Renal cortical epithelial cell (primary cell): ENCODE results near the gene JOSD2. TPM values are rescaled to one million over a fixed set of nuclear protein-coding genes. Genes with fewer than 3 reads are reported as not detected.
A peak's percentile ranks its signal among the peaks of the same experiment; 100 is the strongest.

Experiments
- DNase-seq: peaks from one replicate; pipeline ENCODE4 v3.0.0-alpha.2; 2011; ENCODE audit warnings: low read depth
- total RNA-seq: library from RNA; depleted of rRNA; stranded (reverse); fragments of >200 nt; gene quantifications from 2 replicates; pipeline ENCODE4 v1.2.3, GENCODE V29; 2014

The JOSD2 gene
- total RNA-seq, 1 donor from 2014 or later = 19.8 TPM

DNA sequence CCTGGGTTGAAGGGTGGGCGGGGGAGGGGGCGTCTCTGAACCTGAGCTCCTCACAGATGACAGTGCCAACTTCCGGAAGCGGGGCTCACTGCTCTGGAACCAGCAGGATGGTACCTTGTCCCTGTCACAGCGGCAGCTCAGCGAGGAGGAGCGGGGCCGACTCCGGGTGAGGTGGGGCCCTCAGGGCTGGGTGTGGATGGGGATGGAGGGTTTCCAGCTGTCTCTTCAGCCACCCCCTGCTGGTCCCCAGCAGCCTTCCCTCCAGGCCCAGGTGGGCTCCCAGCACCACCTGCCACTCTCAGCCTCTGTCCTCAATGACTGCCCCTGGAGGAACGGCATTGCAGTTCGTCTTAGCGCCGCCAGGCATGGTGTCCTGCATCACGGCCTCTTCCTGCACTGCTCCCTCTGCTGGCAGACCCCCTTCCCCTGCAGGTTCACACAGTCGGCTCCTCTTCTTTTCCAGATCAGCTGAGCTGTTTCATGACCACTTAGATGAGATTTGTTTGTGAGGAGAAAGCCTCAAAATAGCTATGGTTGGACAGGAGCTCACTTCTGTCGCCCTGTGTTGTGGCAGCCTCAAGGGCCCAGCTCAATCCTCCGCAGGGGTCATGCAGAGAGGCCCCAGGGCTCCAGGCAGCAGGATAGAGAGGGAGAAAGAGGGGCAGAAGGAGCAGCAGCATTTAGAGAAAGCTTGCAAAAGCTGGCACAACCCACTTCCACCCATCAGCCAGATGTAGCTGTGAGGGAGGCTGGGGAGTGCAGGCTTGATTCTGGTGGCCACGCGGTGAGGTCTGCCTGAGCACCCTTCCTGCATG is 31.9 kb downstream of the JOSD2 start:
- no peak for DNase-seq

DNA sequence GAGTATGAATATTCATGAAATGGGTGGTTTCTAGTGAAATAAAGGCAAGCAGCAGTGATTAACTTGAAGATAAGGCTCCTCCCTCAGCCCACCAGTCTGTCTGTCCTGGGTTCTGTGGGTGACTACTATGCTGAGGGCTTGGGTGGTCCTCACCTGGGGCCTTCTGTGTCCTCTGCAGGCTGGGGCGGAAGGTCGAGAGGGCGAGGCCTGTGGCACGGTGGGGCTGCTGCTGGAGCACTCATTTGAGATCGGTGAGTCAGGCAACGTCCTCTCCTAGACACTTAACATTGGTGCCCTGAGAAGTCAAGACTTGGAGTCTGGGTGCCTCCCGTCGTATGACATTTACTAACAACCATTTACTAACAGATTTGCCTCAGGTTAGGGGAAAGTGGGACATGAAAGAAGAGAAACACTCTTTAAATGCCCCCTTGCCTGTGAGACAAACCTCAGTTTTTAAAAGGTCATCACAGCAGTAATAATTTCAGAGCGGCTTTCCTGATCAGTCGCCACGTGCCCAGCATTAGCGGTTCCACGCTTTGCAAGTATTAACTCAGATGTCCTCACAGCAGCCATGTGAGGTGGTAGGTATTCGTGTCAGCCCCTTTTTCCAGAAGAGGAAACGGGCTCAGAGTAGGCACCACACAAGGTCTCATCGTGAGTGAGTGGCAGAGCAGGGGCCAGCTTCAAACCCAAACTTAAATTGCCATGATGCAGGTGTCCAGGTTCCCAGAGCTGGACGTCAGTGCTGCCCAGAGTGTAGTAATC is 33.1 kb downstream of the JOSD2 start:
- DNase-seq = no peak

DNA sequence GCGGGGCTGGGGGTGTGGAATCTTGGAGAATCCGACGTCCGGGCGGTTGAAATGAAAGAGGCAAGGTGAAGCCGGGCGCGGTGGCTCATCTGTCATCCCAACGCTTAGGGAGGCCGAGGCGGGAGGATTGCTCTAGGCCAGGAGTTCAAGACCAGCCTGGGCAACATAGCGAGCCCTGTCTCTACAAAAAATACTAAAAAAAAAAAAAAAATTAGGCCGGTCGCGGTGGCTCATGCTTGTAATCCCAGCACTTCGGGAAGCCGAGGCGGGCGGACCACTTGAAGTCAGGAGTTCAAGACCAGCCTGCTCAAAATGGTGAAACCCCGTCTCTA is 34.1 kb downstream of the JOSD2 start:
- no peak for DNase-seq

DNA sequence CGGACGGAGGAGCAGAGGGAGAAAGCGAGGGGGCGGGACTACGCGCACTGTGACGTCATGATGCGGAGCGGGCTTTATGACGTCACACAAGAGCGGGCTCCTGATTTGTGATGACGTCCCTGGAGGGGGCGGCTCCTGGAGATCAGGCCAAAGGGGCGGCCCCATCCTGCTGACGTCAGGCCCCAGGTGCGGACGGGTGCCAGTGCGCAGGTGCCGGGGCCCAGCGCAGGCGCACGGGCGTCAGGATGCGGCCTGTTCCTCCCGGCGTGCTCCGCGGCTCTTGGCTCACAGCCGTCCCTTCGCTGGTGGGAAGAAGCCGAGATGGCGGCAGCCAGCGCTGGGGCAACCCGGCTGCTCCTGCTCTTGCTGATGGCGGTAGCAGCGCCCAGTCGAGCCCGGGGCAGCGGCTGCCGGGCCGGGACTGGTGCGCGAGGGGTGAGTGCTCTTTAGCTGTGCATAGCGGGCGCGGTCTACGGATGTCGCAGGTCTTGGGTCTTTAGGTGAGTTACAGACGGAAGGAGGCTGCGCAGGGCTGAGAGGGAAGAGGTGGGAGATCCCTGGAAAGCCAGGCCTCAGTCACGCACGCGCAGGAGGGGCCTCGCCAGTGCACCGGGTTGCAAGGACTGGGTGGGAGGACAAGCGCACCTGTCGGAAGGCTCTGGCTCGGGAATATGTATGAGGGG is 34.6 kb downstream of the JOSD2 start, which contains the start of the genes EMC10 and GARIN5A:
EMC10 (plus strand) TSS at position 284 of the 683 bp plus-strand sequence; CDS start at position 322, 38 bp downstream.
GARIN5A (minus strand) TSS at position 625 of the 683 bp plus-strand sequence; CDS start at position 165, 460 bp downstream.
- DNase-seq = peak; percentile 74

DNA sequence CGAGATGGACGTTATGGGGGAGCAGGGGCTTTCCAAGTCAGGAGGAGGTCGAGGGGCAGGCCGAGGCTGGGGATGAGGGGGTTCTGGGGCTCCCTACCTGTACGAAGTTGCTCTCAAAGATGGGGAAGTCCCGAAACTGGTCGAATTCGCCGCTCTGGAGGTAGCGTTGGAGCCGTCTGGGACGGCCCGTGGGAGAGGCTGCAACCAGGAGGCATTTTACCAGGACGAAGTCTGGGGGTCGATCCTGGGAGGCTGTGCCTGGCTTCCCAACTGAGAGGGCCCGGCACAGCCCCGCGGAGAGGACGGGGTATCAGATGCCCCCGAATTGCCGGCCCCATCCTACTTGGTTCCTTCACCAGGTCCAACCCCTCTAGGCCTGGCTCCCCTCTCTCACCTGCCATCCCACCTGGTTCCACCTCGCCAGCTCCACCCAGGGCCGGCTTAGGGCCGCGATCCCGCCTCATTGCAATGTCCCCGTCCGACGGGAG is 35.2 kb downstream of the JOSD2 start:
- DNase-seq = no peak

DNA sequence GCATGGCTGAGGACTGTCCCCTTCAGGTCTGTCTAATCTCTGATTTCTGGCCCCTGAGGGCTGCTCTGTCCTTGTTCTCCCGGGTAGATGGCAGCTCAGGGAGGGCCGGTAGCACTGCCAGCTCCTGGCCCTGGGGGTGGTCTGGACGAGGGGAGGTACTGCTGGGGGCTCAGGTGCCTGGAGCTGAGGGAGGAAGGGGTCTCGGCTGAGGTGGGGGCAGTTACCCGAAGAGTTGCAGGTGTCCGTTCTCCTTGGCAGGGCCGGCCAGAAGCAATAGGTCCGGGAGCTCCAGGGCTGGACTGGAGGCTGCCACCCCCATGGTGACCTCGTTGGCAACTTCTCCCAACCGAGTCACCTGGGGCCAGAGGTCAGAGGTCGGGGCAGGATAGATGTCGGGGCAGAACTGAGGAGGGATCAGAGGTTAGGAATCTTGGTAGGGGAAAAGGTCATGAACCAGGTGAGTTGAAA is 35.9 kb downstream of the JOSD2 start:
- DNase-seq = no peak

DNA sequence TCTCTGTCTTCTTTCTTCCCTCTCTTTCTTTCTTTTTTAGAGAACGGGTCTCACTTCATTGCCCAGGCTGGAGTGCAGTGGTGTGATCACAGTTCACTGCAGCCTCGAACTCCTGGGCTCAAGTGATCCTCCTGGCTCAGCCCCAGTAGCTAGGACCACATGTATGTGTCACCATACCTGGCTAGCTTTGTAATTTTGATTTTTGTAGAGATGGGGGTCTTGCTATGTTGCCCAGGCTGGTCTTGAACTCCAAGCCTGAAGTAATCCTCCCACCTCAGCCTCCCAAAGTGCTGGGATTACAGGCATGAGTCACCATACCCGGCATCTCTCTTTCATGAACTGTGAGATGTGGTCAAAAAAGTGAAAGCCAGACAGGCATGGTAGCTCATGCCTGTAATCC is 37.7 kb downstream of the JOSD2 start:
- DNase-seq = peak; percentile 13

DNA sequence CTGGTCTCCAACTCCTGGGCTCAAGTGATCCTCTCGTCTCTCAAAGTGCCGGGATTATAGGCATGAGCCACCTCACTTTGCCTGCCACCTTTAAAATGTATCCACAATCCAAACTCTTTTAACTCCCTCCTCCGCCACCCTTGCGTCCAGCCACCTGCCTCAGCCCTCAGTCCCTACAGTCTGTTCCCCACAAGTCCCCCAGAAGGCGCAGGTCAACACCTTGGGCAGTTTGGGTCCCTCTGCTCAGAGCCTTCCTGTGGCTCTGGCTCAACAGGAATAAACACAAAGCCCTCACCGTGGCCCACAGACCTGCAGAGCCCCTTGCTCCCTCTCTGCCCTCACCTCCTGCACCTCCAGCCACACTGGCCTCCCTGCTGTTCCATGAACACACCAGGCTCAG is 42.2 kb downstream of the JOSD2 start:
- DNase-seq = no peak

DNA sequence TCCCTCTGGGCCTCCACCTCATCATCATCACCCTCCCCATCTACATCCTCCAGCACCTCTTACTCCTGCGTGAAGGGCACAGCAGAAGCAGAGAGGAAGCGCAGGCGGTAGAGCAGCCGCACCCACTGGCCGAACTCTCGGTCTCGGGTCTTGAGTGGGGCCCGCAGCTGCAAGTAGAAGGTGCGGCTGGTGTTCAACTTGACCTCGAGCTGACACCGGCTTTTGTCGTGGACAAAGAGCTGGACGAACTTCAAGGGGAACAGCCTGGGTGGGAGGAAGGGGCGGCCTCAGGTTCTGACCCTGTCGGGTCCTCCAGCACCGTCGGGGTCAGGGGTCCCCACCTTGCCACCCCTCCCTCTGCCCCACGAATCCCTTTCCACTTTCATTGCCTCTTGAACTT is 43.4 kb downstream of the JOSD2 start:
- DNase-seq = no peak

DNA sequence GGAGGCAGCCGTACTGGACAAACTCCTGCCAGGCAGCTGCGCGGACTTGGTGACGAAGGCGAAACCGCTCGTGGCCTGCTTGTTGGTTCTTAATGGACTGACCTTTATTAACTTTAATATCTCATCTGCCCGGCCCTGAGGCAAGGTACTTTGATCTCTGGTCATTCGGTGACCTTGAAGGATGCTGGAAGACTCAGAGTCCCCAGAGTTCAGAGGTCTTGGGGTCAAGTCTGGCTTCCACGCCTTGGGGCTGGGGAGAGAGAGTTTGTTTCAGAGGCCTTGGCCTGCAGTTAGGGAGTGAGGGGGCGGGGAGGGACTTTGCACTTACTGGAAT is 44.3 kb downstream of the JOSD2 start:
- DNase-seq = no peak

DNA sequence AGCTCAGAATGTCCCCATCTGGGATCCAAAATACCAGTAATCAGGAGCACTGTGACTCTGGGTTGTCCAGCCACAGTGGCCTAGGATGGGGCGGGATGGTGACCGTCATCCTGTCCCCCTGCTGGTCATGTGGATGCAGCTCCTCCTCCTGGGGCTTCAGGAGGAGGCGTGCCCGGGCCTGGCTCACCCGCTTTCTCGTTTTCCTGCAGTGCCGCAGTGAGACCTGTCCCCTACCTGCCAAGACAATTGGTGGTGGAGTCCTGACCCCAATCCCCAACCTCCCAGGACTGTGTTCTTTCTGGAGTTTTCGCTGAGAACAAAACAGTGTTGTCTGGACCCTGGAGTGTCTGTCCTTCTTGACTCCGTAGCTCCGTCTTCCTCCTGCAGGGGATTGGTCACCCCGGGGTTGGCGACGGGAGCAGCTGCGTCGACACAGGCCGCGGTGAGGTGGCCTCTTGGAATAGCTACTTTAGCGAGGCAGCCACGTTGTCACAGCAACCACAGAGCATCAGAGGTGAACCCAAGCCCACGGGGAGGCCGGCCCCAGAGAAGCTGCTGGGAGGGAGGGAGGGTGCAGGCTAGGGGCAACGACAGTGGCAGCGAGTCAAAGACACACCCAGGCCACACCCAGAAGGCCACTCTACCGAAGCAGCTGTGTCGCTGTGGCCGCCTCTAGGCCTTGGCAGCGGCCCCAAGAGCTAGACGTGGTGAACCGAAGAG is 44.8 kb downstream of the JOSD2 start:
- DNase-seq = peak; percentile 7

DNA sequence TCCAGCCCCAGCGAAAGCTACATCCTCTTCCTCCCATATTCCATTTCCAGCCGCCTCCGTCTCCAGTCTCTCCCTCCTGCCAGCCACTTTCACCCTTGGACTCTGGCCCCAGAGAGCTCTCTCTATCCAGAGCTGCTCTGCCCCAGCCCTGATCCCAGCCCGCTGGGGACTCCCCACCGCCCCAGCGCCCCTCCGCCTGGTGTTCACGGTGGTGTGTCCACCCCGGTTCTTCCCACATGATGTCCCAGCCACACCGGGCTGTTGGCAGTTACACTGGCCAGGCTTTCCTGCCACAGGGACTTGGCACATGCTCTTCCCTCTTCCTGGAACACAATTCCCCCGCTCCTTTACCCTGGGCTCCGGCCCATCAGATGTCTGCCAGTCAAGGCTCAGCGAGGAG is 46.0 kb downstream of the JOSD2 start:
- DNase-seq = no peak

DNA sequence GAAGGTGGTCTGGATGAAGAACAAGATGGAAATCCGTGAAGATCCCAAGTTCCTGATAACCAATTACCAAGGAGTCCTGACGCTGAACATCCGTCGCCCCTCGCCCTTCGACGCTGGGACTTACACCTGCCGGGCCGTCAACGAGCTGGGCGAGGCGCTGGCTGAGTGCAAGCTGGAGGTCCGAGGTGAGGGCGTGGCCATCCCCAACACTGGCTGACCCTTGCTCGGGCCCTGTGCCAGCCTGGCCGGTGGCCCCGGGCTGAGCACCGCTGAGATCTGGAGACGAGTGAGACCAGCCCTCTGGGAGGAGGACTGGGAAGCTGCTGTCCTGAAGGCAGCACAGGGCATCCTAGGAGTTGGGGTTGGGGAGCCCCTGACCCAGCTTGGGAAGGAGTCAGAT is 46.6 kb downstream of the JOSD2 start:
- DNase-seq = no peak

DNA sequence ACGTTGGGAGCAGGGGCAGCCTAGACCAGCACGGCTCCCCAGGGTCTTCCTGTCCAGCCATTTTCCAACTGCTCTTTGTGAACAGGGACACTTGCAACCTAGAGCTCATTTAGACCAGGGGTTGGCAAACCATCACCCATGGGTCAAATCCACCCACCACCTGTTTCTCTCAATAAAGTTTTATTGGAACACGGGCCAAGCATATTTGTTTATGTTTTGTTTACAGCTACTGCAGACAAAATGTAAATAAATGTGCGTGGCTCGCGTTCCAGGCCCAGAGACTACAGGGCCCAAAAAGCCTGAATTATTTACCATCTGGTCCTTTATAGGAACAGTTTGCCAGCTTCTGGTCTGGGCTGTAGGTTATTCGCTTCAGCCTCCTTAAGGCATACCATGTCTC is 48.0 kb downstream of the JOSD2 start:
- no peak for DNase-seq

DNA sequence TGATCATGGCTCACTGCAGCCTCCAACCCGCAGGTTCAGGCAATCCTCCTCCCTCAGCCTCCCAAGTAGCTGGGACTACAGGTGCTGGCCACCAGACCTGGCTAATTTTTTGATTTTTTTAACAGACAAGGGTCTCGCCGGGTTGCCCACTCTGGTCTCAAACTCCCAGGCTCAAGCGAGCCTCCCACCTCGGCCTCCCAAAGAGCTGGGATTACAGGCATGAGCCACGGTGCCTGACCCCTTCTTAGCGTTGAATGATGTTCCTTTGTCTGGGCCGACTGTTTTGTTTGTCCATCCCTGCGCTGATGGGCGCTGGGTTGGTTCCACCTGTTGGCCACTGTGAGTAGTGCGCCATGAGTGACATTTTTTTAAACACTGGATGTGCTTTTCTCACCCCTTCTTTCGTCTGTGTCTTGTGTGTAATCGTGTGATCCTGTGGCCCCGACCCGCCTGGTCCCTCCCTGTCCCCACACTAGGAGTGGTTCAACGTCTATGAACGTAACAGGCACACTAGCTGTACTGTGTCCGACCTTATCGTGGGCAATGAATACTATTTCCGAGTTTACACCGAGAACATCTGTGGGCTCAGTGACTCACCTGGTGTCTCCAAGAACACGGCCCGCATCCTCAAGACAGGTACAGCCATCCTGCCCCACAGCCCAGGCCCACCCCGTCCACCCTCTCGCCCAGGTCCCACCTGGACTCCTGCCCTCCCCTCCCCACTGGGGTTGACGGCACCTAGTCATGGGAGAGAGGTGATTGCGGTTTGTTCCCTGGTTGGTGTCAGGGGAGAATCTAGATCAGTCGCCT is 49.7 kb downstream of the JOSD2 start:
- DNase-seq = peak; percentile 49

DNA sequence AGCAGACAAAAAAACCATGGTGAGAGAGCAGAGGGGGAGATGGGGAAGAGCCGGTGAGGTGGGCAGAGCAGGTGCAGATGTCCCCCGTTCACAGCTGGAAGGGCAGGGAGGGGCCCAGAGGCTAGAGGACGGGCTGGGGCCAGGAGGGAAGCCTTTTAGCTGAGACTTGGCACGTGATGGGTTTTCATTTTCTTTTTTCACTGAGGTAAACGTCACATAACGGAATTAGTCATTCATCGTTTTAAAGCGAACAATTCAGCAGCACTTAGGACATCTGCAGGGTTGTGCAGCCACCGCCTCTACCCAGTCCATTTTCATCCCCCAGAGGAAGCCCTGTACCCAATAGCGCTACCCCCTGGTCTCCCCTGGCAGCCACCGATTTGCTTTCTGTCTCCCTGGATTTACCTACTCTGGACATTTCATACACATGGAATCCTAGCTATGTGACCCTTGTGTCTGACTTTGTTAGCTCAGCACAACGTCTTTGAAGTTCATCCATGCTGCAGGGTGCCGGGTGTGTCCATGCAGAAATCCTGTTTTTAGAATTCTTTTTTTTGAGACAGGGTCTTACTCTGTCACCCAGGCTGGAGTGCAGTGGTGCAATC is 50.7 kb downstream of the JOSD2 start:
- peak; percentile 92 for DNase-seq

DNA sequence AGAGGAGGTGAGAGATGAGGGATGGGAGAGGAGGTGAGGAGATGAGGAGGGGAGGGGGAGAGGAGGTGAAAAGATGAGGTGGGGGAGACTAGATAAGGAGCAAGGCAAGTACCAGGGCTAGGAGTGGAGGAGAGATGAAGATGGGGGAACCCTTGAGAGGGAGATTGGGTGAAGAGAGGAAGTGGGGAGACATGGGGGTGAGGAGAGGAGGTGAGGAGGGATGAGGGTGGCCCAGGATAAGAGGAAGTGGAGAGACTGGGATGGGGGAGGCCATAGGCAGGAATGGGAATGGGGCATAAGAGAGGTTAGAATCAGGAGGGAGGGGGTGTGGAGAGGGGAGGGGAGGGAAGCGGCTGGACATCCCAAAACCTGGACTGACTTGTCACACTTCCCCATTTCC is 51.4 kb downstream of the JOSD2 start:
- no peak for DNase-seq

DNA sequence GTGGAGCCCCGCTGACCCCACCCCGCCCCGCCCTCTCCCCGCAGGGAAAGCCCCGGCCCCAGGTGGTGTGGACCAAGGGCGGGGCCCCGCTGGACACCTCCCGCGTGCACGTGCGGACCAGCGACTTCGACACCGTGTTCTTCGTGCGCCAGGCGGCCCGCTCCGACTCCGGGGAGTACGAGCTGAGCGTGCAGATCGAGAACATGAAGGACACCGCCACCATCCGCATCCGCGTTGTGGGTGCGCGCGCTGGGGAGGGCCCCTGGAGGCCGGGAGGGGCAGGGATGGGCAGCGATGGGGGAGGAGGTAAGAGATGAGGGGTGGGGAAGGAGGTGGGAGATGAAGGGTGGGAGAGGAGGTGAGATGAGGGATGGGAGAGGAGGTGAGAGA is 51.9 kb downstream of the JOSD2 start:
- DNase-seq = no peak

DNA sequence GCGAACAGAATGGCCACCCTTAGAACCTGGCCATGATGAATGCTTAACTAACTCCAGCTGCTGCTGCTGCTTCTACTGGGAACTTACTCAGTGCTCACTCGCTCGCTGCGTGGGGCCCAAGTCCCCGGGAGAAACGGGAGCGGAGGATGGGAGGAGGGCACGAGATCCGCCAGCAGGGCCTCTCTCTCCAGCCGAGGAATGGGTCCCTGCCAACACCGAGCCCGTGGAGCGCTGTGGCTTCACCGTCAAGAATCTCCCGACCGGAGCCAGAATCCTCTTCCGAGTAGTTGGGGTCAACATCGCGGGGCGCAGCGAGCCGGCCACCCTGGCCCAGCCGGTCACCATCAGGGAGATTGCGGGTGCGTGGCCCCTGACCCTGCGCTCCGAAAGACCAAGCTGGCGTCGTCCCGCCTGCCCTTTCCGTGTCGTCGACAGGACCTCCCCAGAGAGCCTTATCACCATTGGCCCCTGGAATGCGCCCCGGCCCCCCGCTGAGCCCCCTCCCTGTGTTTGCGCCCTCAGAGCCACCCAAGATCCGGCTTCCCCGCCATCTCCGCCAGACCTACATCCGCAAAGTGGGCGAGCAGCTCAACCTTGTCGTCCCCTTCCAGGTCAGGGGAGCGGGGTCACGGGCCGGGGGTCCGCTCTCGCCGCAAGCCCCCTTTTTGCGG is 52.5 kb downstream of the JOSD2 start:
- DNase-seq = no peak

DNA sequence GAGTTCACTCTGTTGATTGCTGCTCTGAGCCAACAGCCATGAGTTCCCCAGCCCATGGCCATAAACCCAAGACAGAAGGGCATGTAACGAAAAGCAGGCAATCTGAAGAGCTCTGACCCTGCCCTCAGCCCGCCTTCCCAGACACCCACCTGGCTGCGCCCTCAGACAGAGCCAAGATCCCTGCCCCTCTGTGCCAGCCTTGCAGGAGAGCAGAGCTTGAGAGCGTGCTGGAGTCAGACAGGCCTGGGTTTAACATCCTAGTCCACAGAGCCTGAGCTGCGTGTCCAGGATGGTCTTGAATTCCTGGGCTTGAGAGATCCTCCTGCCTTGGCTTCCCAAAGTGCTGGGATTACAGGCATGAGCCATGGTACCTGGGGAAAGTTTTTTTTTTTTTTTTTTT is 53.7 kb downstream of the JOSD2 start:
- DNase-seq = no peak
